ENCODE data around the gene TSEN34. TPM values are rescaled to one million over a fixed set of nuclear protein-coding genes. Genes with fewer than 3 reads are reported as not detected.

TSEN34 gene
- total RNA-seq, 4 donors from 2014 or later: 42.7 to 76.3 (median 69.1) TPM

- TF ChIP-seq POLR2AphosphoS5 (IDR thresholded peaks at IDR 0.05) (no peak), POLR2A (IDR thresholded peaks at IDR 0.05) (no peak), CTCF (IDR thresholded peaks at IDR 0.05) (no peak), EP300 (IDR thresholded peaks at IDR 0.05) (no peak)
- H3K27ac ChIP-seq: no peak overlapping the region
Measured at GRCh38 chr19:54153731-54154326, 37.3 kb upstream of the TSEN34 start.

GRCh38 chr19:54154603-54155345 is 36.3 kb upstream of the TSEN34 start:
- Histone ChIP-seq H3K27ac (no peak overlapping the region), H3K27me3 (no peaks in the 10 kb centered on the region), H3K36me3 (peaks cover 78% of the 10 kb centered on the region), H3K4me3 (no peak overlapping the region), H3K4me1 (peaks cover 23% of the 10 kb centered on the region), H3K9me3 (no peaks in the 10 kb centered on the region)
- TF ChIP-seq CTCF (IDR thresholded peaks at IDR 0.05): no peak
- TF ChIP-seq POLR2AphosphoS5 (IDR thresholded peaks at IDR 0.05): no peak
- TF ChIP-seq EP300 (IDR thresholded peaks at IDR 0.05): no peak
- no peak for TF ChIP-seq POLR2A (IDR thresholded peaks at IDR 0.05)
- no peak for DNase-seq (ENCODE audit: low spot score in 2 of 2)
- 73% methylated on average over 15 of the region's 18 CpGs for WGBS

More at GRCh38 chr19:54153731-54154326, 37.3 kb upstream of the TSEN34 start:
- no peaks in the 10 kb centered on the region for H3K9me3 ChIP-seq
- no peak overlapping the region for H3K4me3 ChIP-seq
- peaks cover 88% of the 10 kb centered on the region for H3K36me3 ChIP-seq
- H3K27me3 ChIP-seq: no peaks in the 10 kb centered on the region
- 71% methylated on average over 9 of the region's 10 CpGs for WGBS
- no peak for DNase-seq (ENCODE audit: low spot score in 2 of 2)
- peaks cover 20% of the 10 kb centered on the region for H3K4me1 ChIP-seq

GRCh38 chr19:54155694-54156093 is 35.4 kb upstream of the TSEN34 start:
- Histone ChIP-seq H3K27ac (no peak overlapping the region), H3K9me3 (no peaks in the 10 kb centered on the region), H3K27me3 (no peaks in the 10 kb centered on the region), H3K4me3 (no peak overlapping the region), H3K36me3 (peaks cover 69% of the 10 kb centered on the region), H3K4me1 (peaks cover 30% of the 10 kb centered on the region)
- TF ChIP-seq POLR2AphosphoS5 (IDR thresholded peaks at IDR 0.05): no peak
- TF ChIP-seq POLR2A (IDR thresholded peaks at IDR 0.05): no peak
- TF ChIP-seq CTCF (IDR thresholded peaks at IDR 0.05): no peak
- TF ChIP-seq EP300 (IDR thresholded peaks at IDR 0.05): no peak
- no peak for DNase-seq (ENCODE audit: low spot score in 2 of 2)
- 78% methylated on average over 11 of the region's 19 CpGs for WGBS

GRCh38 chr19:54156490-54156889 is 34.6 kb upstream of the TSEN34 start:
- peaks cover 61% of the 10 kb centered on the region for H3K36me3 ChIP-seq

More at GRCh38 chr19:54156490-54156889, 34.6 kb upstream of the TSEN34 start:
- no peaks in the 10 kb centered on the region for H3K27me3 ChIP-seq
- WGBS: 67% methylated on average over 10 of the region's 11 CpGs
- peaks cover 38% of the 10 kb centered on the region for H3K4me1 ChIP-seq
- no peaks in the 10 kb centered on the region for H3K9me3 ChIP-seq
- DNase-seq (ENCODE audit: low spot score in 2 of 2): no peak
- no peak overlapping the region for H3K4me3 ChIP-seq
- no peak for TF ChIP-seq POLR2AphosphoS5 (IDR thresholded peaks at IDR 0.05)
- no peak for TF ChIP-seq EP300 (IDR thresholded peaks at IDR 0.05)
- no peak for TF ChIP-seq POLR2A (IDR thresholded peaks at IDR 0.05)
- TF ChIP-seq CTCF (IDR thresholded peaks at IDR 0.05): no peak
- H3K27ac ChIP-seq: no peak overlapping the region
